SH-SY5Y (cell line): ENCODE data around the gene PLSCR1.

Experiments used
- GATA2 ChIP-seq: IDR thresholded peaks from 2 replicates; pipeline ENCODE4 v1.6.1; 2011; ENCODE audit warnings: mild to moderate bottlenecking, low read depth, low read length
- GATA3 ChIP-seq: IDR thresholded peaks from 2 replicates; pipeline ENCODE4 v1.6.1; 2011; ENCODE audit warnings: low read depth, mild to moderate bottlenecking, low read length, moderate library complexity

The PLSCR1 gene

DNA sequence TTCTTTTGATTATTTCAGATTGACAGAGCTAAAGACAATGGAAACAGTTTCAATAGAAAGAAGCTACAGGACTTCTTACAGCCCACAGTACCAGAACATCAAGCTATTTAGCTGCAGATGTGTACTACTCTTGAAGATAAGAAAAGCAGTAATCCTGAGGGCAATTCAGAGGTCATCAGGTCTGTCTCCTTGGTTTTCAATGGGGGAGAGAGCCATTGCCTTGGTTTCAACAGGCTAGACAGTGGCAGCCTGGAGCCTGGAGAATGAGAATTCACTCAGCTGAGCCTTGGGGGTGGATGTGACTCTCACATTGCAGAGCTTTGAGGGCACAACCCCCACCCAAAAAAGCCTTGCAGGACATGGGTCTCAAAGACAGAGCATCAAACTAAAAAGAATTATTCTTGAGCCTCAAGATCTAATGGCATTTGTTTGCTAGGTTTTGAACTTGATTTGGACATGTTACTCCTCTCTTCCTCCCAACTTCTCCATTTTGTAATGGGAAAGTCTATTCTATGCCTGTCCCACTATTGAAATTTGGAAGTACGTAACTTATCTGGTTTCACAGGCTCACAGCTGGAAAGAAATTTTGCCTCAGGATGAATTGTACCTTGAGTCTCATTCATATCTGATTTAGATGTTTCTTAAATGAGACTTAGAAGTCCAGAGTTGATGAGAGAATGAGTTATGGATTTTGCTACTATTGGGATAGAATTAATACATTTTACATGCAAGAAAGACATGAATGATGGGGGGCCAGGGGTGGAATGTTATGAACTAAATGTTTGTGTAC, 36.9 kb downstream of the PLSCR1 start:
- TF ChIP-seq GATA3: no peak
- TF ChIP-seq GATA2: no peak

DNA sequence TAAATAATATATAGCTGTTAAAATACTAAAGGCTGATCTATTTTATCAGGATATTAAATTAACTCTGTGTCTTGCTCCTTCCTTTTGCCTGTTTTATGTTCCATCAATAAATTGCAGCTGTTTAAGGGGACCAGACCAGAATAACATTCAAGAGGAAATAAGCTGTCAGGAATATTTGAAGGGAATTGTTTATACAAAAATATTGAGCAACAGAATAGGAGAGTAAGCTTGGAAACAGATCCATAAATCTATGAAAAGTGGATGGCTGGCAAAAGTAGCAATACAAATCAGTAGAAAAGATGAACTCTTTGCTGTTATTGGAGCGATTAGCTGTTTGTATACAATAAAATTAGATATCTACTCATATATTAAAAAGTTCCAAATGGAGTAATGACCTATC, 38.9 kb downstream of the PLSCR1 start:
- TF ChIP-seq GATA2 (no peak), GATA3 (no peak)

DNA sequence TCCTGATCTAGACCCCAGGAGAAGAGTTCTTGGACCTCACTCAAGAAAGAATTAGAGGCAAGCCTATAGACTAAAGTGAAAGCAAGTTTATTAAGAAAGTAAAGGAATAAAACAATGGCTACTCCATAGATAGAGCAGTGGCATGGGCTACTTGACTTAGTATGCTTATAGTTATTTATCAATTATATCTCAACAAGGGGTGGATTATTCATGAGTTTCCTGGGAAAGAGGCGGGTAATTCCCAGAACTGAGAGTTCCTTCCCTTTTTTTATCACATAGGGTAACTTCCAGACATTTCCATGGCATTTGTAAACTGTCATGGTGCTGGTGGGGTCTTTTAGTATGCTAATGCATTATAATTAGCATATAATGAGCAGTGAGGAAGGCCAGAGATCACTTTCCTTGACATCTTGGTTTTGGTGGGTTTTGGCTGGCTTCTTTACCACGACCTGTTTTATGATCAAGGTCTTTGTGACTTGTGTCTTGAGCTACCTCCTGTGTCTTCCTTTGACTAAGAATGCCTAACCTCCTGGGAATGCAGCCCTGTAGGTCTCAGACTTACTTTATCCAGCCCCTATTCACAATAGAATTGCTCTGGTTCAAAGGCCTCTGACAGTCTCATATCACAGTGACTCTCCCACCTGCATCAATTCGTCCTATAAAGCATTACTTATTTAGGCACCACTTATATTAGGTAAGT, 39.8 kb downstream of the PLSCR1 start:
- no peak for TF ChIP-seq GATA3
- no peak for TF ChIP-seq GATA2

DNA sequence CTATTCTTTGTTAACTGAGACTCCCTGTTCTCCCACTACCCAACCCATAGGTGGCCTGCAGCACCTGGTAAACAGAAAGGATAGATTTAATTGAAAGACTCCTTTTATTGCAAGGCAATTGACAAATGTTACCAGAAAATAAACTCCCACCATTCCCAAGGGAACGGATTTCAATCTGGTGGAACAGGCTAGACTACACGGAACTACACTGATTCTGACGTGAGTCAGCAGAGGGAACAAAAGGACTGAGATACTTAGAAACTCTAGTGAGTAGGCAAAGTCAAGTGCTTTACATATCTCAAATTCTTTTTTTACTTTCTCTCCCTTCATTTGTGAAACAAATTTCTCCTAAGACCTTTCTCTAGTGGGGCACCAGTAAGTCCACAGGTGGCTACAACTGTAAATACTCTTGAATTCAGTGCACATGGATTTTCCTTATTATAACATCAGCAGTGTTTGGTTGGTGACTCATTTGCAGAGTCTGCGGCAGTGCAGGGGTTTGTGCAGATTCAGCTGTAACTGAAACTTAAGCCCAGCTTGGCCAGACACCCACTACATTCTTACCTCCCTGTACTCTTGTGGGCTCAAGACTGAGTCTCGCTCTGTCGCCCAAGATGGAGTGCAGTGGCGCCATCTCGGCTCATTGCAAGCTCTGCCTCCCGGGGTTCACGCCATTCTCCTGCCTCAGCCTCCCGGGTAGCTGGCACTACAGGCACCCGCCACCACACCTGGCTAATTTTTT, 40.8 kb downstream of the PLSCR1 start:
- no peak for TF ChIP-seq GATA2
- no peak for TF ChIP-seq GATA3

DNA sequence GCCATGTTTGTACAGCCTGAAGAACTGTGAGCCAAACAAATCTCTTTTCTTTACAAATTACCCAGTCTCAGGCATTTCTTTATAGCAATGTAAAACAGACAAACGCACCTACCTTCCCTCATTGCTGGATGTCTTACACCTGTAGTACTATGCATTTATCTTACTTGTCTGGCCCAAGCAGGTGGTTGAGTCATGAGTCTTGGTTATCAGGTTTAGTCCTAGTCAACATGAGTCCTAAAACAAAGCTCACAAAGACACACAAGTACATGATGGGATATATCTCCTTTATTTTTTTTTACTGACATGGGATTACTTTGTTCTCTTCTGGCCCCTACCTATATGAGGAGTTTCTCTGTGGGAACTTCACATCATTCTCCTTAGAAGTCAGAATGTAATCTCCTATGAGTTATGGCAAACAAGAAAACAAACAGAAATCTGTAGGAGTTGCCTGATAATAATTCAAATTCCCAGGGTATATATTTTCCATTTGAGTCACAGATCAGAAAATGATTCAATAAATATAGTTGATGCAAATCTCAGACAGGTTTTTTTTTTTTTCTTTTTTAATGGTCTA, 41.4 kb downstream of the PLSCR1 start:
- TF ChIP-seq GATA3 (no peak), GATA2 (no peak)

DNA sequence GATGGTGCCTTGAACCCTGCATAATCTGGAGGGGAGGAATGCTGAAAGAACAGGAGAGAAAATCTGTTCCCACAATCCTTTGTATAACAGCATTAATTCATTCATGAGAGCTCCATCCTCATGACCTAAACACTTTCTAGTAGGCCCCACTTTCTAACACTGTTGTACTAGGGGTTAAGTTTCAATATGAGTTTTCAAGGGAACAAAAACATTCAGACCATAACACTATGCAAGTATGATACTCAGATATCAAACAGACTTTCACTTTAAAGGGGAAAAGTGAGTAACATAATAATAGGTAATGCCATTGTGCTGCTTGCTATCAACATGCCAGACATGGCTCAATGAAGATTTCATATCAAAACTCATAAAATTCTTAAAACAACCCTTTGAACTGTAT, 42.7 kb downstream of the PLSCR1 start:
- TF ChIP-seq GATA3: no peak
- no peak for TF ChIP-seq GATA2

DNA sequence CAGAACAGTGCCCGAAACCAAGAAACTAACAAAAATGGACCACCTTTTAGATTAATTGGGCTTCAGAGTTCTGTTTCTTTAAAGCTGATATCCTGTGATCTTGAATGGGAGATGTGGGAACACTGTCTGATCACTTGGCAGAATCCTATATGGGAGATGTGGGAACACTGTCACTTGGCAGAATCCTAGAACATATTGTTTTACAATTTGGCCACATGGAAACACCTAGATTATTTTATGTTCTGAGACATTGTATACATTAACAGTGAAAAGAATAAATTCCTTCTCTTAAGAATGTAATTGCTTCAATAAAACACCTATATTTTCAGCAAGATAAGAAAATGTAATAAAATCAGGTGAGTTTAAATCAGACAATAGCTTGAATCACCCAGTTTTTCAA, 44.7 kb downstream of the PLSCR1 start:
- TF ChIP-seq GATA2: no peak
- no peak for TF ChIP-seq GATA3

DNA sequence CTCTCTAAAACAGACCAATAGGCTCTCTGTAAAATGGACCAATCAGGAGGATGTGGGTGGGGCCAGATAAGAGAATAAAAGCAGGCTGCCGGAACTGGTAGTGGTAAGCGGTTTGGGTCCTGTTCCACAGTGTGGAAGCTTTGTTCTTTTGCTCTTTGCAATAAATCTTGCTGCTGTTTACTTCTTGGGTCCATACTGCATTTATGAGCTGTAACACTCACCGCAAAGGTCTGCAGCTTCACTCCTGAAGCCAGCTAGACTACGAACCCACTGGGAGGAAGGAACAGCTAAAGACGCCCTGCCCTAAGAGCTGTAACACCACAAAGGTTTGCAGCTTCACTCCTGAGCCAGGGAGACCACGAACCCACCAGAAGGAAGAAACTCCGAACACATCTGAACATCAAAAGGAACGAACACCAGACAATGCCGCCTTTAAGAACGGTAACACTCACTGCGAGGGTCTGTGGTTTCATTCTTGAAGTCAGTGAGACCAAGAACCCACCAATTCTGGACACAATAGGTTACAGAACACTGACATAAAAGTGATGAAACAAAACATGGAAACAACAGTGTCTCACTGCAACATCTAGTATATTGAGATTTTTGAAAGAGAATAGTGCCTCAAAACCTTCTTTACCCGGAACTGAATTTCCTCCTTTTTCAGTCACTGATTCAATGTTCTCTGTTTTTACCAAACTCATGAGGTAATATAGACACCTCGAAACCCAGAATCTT, 46.2 kb downstream of the PLSCR1 start:
- TF ChIP-seq GATA3 (no peak), GATA2 (no peak)

DNA sequence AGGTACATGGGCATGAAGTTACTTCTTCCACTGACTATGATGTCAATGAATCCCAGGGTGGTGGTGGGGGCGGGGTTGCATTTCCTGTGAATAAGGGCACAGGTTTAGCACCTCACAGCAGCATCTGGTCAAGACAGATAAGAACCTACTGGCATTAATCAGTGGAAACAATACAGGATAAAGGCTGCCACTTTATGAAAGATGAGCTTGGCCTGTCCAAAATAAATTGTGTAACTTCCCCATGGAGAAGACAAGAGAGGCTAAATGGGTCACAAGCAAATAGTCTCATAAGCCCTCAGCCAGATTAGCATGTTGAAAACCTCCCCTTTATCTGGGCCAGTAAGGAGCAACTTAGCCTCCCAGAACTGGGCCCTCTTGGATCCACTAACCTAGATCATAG, 47.7 kb downstream of the PLSCR1 start:
- TF ChIP-seq GATA2 (no peak), GATA3 (no peak)

DNA sequence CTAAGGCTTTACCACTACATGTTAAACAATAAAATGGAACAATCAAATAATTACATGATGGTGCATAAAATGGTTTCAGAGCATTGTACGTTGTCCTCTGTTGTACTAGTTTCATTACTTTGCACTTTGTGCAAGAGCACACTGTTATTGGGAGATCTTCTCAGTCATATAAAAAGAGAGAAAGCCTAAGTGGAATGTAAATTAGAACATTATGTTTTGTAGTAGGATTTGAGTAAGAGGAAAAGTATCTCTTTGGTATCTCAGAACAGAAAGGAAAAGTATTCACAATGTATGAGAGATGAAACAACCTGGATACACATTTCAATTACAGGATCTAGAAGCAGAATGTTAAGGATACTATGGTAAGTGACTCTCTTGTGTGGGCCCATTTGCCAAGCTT, 48.2 kb downstream of the PLSCR1 start:
- TF ChIP-seq GATA3 (no peak), GATA2 (no peak)

DNA sequence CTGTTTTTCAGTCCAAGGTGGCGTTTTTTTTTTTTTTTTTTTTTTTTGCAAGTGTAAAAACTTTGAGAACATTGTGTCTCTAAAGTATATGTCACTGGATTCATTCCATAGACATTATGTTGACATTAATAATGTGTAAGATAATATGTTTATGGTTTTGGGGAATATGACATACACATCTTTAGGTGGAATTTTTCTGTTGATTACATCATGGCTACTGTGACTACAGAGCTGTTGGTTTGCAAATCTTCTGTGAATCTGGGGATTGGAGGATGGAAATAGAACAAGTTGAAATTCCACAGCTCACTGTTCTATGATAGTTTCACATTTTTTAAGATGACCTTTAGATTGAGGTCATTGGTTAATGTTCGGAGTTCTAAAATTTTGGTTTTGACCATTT, 50.6 kb downstream of the PLSCR1 start:
- no peak for TF ChIP-seq GATA2
- no peak for TF ChIP-seq GATA3

DNA sequence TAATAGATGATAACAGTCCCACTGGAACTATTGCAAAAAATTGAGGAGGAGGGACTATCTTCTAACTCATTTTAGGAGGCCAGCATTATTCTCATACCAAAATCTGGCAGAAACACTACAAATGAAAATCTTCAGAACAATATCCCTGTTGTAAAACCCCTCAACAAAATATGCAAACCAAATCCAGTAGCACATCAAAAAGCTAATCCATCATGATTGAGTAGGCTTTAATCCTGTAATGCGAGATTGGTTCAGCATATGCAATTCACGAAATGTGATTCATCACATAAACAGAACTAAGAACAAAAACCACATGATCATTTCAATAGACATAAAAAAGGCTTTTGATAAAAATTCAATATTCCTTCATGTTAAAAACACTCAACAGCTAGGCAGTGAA, 51.2 kb downstream of the PLSCR1 start:
- TF ChIP-seq GATA2 (no peak), GATA3 (no peak)

DNA sequence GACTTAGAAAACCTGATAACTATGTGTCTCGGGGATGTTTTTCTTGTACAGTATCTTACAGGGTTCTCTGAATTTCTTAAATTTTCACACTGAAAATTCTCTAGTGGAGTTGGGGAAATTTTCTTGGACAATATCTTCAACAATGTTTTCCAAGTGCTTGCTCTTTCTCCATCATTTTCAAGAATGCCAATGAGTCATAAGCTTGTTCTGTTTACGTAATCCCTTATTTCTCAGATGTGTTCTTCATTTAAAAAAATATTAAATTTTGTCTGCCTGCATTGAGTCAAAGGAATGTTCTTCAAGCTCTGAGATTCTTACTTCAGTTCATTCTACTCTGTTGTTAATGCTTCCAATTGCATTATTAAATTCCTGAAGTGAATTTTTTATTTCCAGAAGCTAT, 53.1 kb downstream of the PLSCR1 start:
- TF ChIP-seq GATA3 (no peak), GATA2 (no peak)

DNA sequence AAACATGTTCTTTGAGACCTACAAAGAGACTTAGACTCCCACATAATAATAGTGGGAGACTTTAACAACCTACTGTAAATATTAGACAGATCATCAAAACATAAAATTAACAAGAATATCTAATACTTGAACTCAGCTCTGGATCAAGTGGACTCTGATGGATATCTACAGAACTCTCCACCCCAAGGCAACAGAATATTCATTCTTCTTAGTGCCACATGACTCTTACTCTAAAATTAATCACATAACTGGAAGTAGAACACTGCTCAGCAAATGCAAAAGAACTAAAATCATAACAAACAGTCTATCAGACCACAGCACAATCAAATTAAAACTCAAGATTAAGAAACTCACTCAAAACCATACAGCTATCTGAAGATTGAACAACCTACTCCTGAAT, 59.1 kb downstream of the PLSCR1 start:
- TF ChIP-seq GATA2 (no peak), GATA3 (no peak)
